Head of caudate nucleus (tissue), 42 donors: Measurements from ENCODE around the gene EPHB2.
"Not testable (repeated sequence)": the region's sequence is repeated elsewhere in the genome, so short reads cannot be mapped to it uniquely, and the experiment has no call there.

Experiments
- DNase-seq, 42 donors: peaks; one replicate each; pipeline versions ENCODE4 v3.0.0 to v3.0.0-alpha.2; 2020 to 2021; ENCODE audit warnings: mixed read lengths in 7 of 42
- intact Hi-C: fragments of 100-400 bp; cut with DNase I; formaldehyde crosslinking; loops from one replicate; pipeline ENCODE4 v1.15.0; 2022

EPHB2 gene

DNA sequence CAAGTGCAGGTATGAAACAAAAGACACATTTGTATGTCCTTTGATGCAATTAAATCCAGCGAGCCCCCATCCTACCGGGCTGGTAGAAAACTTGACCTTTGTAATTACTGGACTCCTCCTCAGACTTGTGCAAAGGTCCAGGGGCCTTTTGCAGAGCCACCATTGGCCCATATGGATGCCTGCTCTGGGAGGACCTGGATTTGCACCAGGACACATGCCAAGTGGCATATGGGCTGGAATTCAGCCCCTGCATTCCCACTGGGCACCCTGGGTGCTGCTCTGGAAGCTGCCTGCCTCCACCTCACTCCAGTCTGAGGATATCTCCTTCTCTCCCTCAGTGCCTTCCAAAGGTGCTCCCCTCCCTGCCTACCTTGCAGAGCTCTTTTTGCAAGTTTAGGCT is 226.0 kb downstream of the EPHB2 start:
- intact Hi-C loops = no loop called here
- peak in 1 of 42 donors; percentile 1 for DNase-seq

DNA sequence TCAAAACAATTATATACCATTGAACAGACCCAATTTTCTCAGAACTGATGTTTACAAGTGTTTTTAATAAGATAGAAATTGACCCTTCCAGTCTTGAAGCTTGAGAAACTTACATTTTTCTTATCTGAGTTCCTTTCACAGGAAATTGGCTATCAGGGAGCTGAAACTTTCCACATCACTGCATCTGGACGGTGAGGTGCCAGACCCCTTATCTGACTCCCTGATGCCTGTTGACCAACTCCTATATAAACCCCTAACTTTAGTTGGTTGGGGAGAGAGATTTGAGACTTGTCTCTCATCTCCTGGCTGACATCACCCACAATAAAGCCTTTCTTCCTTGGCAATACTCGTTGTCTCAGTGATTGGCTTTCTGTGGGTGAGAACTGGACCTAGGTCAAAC is 230.6 kb downstream of the EPHB2 start:
- no peak for DNase-seq
- intact Hi-C loops = no loop called here

DNA sequence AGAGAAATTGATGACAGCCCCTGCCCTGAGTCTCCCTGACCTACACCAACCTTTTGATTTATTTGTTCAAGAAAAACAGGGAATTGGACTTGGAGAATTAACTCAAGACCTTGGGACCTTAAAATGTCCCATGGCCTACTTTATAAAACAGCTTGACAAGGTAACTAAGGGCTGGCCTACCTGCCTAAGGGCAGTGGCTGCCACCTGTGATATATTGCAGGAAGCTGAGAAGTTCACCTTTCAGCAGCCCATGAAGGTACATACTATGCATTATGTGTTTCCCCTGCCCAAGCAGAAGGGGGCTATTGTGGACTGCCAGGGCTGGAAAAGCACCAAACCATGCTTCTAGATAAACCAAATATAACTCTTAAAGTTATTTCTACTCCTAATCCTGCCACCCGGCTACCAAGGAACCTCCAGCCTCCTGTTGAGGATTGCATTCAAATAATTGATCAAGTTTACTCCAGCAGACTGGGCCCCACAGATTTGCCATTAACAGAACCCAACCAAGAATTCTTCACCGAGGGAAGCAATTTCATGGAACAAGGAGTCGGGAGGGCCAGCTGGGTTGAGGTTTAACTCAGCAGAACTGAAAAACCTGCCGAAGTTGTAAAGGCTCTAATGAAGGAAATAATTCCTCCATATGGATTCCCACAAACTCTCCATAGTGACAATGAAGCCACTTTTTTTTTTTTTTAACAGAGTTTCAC is 233.9 kb downstream of the EPHB2 start:
- intact Hi-C loops = no loop called here
- no peak for DNase-seq

DNA sequence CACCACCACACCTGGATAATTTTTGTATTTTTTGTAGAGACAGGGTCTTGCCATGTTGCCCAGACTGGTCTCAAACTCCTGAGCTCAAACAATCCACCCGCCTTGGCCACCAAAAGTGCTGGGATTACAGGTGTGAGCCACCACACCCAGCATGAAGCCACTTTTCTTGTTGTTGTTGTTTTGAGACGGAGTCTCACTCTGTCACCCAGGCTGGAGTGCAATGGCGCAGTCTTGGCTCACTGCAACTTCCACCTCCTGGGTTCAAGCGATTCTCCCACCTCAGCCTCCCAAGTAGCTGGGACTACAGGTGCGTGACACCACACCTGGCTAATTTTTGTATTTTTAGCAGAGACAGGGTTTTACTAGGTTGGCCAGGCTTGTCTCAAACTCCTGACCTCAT is 234.5 kb downstream of the EPHB2 start:
- DNase-seq = peak in 1 of 42 donors; percentile 9

DNA sequence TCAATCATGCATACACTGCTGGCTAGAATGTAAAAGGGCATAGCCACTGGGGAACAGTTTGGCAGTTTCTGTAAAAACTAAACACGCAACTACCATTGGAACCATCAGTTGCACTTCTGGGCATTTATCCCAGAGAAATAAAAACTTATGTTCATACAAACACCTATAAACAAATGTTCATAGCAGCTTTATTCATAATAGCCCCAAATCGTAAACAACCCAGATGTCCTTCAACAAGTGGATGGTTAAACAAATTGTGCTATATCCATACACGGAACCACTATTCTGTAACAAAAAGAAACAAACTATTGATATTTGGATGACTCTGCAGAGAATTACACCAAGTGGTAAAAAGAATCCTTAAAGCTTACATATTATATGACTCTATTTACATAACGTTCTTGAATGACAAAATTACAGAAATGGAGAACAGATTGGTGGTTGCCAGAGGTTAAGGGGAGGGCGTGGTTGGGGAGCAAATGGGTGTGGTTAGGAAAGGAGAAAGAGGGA is 239.2 kb downstream of the EPHB2 start:
- intact Hi-C loops = no loop called here
- no peak for DNase-seq

More for the DNA sequence above, 234.5 kb downstream of the EPHB2 start:
- intact Hi-C loops = not testable (repeated sequence)

DNA sequence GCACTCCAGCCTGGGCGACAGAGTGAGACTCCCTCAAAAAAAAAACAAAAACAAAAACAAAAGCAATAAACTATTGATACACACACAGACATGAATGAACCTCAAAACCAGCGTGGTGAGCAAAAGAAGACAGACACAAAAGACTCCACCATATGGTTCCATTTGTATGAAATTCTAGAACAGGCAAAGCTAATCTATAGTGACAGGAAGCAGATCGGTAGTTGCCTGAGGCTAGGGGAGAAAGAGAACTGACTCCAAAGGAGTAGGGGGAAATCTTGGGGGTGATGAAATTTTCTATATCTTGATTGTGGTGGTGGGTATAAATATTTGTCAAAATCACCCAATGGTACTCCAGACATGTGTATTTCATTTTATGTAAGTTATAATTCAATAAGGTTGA is 241.2 kb downstream of the EPHB2 start:
- intact Hi-C loops = no loop called here
- no peak for DNase-seq

DNA sequence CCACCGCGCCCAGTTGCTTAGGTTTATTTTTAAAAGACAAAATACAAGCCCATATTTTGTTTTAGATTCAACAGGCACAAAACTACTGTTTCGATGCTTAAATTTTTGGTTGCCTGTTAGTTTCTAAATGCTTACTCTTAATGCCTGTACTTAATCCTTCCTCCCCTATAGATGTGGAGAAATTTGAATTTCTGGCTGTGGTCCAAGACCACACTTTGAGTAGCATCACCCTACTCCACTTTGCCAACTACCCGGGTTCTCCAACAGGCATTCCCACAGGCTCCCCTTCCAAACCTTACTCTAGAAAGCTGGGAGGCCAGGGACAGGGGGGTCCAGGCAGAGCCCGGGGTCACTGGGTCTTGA is 242.0 kb downstream of the EPHB2 start:
- intact Hi-C loops = no loop called here
- DNase-seq = no peak

DNA sequence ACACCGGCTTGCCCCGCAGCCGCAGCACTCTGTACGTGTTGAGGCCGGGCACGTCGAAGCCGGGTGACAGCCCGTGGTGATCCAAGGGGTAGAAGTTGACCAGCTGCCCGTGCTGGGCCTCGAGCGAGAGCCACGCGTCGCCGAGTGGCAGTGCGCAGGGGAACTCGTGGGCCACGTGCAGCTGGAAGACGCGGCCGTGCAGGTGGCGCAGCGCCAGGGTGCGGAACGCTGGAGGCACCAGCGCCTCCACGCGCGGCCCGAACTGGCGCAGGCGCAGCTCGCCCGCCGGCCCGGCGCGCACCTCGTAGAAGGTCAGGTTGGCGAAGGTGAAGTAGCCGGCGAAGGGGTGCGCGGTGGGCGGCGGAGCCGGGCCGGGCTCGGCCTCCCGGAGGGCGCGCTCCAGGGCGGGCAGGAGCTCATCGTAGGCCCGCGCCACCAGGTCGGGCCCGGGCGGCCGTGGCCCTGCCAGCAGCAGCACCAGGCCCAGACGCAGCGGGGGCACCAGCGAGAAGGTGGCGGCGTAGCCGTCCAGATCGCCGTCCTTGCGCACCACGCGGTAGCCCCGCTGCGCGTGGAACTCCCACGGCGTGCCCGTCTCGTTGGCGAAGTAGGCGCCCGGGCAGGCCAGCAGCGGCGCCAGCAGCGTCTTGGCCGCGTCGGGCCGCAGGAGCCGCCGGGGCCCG is 242.6 kb downstream of the EPHB2 start:
- peak in 4 of 42 donors; percentile 11 to 41 (median 23) for DNase-seq
- intact Hi-C loops = no loop called here

DNA sequence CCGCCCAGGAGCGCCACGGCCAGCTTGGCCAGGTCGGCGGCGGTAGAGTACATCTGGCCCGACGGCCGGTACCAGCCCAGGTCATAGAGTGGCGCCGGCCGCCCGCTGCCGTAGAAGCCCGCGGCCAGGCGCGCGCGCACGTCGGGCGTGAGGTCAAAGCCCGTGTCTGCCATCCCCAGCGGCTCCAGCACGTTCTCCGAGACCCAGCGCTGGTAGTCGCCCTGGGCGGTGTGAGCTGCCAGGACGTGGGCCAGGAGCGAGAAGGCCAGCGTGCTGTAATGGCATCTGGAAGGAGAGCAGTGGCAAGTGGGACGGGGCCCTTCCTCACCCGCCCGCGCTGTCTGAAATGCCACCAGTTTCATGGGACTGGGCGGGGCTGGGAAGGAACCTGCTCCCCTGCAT is 243.1 kb downstream of the EPHB2 start:
- DNase-seq = peak in 2 of 42 donors; percentile 30 to 35
- intact Hi-C loops = no loop called here

DNA sequence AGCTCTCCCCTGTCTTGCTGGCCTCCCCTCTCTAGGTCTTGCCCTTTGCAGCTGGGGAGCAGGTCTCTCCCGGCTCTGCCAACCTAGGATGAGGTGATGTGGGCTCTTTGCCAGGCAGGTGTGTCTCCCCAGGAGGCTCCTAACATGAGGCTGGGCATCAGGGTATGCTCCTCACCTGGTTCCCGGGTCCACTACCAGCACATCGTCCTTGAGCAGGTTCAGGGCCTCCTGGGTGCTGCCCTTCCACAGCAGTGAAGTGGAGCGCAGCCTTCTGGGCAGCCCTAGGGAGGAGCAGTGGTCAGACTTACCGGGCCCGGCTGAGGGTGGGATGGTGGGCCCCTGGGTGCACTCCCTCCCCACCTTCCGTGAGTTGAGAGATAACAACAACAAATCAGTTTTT is 244.5 kb downstream of the EPHB2 start:
- intact Hi-C loops = no loop called here
- peak in 2 of 42 donors; percentile 10 to 16 for DNase-seq

DNA sequence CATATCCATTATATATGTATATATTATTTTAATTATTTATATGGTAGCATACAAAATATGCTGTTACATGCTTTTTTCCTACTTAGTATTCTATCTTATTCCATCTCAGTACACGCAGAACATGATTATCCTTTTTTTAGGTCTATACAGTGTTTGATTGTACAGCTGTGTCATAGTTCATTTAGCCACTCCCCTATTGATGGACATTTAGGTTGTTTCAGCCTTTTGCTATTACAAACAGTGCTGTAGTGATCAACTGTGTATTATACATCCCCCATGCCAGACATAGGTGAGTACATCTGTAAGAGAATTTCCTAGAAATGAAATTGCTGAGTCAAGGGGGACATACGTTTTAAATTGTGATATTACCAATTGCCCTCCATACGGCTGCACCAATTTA is 246.4 kb downstream of the EPHB2 start:
- intact Hi-C loops = no loop called here
- DNase-seq = no peak

DNA sequence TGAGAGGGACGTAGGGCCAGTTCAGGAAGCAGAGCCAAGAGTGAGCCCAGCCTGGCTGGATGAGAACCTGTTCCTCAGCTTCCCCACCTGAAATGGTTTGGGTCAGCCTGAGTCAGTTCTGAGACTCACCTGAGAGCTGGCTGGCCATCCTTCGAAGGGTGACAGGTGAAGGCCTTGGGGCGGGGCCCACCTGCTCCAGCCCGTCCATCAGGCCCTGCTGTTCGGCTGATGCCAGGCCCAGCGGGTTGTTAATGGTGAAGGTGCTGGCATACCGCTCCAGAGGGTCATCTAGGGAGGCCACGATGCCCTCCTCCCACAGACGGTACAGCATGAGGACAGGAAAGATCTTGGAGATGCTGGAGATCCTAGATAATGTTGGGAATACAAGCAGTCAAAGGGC is 247.9 kb downstream of the EPHB2 start:
- peak in 2 of 42 donors; percentile 27 to 31 for DNase-seq
- intact Hi-C loops = no loop called here

DNA sequence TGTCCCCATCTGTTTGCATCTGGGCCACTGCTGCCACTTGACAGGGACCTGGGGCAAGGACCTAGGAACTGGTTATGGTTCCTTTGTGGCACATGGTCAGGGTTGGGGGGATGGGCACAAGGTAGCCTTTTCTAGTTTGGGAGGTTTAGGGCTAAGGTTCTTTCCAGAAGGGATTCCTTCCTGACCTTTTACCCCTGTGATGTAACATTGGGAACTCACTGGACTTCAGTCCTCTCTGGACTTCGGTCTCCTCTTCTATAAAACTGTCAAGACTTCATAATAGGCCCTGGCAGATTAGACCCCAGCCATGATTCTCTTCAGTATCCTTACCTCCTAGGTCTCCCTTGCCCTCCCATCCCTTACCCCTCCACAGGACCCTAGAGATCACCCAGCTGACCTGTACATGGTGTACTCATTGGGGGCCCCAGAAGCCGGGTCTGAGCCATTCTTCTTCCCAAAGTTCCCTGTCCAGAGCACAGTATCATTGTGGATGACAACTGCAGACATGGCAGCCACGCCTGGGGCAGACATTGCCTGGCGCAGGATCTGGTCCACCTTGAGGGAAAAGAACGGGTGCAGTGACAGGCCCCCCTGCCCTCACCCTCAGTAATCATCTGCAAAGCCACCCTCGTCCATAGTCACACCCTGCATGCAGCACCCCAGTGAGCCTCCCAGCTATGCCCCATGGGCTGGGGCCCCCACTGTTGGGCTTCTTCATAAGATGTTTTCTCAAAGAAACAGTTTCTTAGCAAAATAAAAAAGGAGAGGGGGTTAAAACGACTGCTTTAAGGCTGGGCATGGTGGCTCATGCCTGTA is 249.1 kb downstream of the EPHB2 start:
- DNase-seq = peak in 2 of 42 donors; percentile 10 to 22
- intact Hi-C loops = no loop called here

DNA sequence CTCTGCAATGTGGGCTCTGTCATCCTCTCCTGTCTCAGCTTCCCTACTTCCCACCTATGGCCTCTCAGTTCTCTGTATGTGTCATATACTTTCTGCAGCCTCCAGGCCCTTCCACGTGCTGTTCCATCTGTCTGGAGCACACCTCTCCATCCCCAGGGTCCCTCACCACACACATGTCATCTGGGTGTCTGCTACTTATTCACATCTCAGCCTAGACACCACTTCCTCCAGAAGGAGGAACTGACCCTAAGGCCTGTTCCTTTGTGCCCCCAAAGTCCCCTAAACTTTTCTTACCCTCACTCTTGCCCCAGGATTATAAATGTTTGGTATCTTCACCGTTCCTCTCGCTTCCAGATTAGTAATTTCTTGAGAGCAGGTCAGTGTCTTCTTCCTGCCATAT is 251.9 kb downstream of the EPHB2 start:
- DNase-seq = peak in 1 of 42 donors; percentile 7

DNA sequence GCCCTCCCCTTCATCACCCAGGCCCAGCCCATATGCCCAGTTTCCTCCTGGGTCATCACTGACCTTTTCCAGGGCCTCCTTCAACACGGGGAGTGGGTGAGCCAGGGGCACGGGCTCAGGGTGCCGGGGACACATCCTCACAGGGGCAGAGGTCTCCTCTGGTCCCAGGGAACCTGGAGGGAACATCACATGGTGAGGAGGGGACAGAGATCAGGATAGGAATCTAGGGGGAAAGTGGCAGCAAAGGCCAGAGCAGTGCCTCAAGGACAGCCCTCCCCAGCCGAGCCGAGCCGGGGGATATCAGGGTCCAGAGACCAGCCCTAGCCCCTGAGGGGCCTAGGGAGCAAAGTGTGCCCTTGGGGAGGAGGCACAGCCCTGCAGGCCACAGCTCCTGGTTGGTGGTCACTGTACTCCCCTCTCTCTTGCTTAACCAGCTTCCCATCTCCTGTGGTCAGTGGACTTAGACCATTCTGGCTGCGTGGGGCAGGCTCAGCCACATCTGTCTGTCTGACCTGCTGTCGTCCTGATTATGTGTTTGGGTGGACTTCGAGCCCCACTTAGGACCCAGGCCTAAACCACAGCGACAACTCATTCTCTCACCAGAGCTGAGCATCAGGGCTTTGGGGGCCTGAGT is 252.5 kb downstream of the EPHB2 start:
- peak in 1 of 42 donors; percentile 22 for DNase-seq
- intact Hi-C loops = no loop called here

More for the DNA sequence above, 251.9 kb downstream of the EPHB2 start:
- intact Hi-C loops = no loop called here

DNA sequence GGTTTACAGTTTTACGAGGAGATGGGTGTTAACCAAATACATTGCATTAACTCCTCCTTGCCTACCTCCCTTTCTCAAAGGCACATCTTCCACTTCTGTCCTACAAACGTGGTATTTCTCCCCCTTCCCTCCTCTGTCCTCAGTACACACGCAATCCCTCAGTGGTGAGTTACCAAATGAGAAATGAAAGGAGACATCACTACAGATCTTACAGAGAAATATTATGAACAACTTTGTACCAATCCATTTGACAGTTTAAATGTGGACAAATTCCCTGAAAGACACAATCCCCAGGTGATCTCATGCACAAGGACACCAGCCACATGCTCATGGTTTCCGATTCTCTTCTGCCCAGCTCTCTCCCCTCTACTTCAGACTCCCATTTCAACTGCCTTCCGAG is 255.7 kb downstream of the EPHB2 start:
- no peak for DNase-seq
- intact Hi-C loops = no loop called here

DNA sequence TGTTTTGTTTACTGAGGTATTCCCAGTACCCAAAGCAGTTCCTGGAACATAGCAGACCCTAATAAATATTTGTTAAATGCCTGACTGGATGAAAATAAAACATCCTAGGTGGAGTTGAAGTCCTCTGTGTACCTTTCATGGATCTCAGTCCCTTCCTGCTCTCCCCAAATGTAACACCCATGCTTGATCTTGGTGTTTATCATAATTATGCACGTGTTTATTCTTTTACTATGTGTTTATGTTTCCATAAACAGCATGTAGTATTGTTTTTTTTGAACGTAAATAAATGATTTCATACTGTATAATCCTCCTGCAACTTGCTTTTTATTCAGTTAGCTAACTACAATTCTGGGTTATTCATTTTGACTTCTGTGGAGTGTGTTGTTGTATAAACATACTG is 257.2 kb downstream of the EPHB2 start:
- intact Hi-C loops = no loop called here
- DNase-seq = no peak

DNA sequence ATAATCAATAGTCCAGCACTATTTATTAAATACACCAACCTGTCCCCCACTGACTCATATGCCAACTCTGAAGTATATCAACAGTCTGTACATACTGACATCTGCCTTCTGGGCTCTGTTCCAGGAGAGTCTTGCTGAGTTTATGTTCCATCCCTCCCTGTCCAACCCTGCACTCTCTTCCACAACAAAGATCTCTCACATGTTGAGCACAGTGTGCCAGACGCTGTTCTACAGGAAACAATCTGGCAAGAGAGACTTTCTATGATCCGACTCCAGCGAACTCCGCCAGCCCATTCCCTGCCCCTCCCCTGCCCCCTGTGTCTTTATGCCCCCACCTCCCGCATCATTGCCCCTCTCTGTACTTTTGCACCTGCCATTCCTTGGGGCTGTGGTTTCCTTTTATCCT is 258.7 kb downstream of the EPHB2 start:
- DNase-seq = peak in 1 of 42 donors; percentile 18
- intact Hi-C loops = no loop called here

DNA sequence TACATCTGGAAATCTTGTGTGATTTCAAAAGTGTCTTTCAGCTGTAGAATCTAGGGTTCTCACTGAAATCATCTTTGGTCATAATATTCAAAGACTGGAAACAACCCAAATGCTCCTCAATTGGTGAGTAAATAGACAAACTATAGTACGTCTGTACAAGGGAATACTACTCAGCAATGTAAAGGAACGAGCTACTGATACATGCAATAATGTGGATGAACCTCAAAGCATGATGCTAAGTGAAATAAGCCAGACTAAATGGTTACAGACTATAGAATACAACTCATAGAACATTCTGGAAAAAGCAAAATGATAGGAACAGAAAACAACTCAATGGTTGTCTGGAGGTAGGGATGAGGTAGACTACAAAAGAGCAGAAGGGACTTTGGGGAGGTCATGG is 259.5 kb downstream of the EPHB2 start:
- intact Hi-C loops = loop anchor here (10.0 kb wide), 1 partner anchor 215 kb away; no protein-coding TSS in a partner anchor

More for the DNA sequence above, 259.5 kb downstream of the EPHB2 start:
- DNase-seq = no peak
